ENCODE data around the gene PCBP3. TPM values are rescaled to one million over a fixed set of nuclear protein-coding genes. Genes with fewer than 3 reads are reported as not detected.

PCBP3 gene
- total and polyA plus RNA-seq, 2 of the 13 experiments (the other 11 are each of a cell fraction or from before 2014, with no cell fraction given): not detected

DNA sequence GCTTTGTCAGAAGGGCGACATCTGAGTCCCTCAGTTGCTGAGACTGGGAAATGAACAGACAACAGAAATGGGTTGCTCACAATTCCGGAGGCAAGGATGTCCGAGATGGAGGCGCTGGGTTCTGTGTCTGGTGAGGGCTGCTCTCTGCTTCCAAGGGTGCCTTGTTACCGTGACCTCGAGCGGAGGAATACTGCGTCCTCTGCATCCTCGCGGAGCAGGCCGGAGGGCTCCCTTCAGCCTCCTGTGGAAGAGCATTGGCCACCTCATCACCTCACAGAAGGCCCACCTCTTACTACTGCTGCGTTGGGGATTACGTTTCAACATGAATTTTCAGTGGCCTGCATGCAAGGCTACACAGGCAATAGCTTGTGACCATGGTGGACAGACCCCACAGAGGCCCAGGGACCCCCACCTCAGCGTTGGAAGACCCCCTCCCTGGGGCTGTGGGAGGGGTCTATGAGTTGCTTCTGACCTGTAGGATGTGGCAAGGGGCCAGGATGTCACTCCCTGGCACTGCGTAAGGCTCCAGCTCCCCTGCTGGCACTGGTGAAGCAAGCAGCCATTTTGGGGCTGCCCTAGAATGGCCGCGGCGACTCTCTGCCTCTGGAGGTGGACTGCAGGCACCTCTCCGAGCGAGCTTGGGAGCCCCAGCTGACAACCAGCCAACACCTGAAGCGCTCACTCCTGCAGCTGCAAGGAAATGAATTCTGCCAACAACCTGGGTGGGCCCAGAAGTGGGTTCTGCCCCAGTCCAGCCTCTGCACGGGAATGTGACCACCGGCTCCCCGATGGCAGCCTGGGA, 301.7 kb downstream of the PCBP3 start:
- H3K9me3 ChIP-seq (ENCODE audit: low read length): no peaks in the 10 kb centered on the region
- H3K79me2 ChIP-seq (ENCODE audit: insufficient read depth, low read length): no peaks in the 10 kb centered on the region
- H3K27me3 ChIP-seq (ENCODE audit: control insufficient read depth in 1 of 2, insufficient read depth in 2 of 2, low read length in 2 of 2): peaks cover 6 to 58% of the 10 kb centered on the region in 2 experiments; a peak in 3 of 5 replicates
- no peak overlapping the region for H3K9ac ChIP-seq (ENCODE audit: insufficient read depth, low read depth, low read length)
- BruUV-seq (replicated peaks): no TSS peak
- H3K36me3 ChIP-seq (replicated peaks in 1 of 2; ENCODE audit: control insufficient read depth in 1 of 2, insufficient read depth in 2 of 2, low read length in 2 of 2): no peaks in the 10 kb centered on the region
- no peak overlapping the region for H3K27ac ChIP-seq (ENCODE audit: extremely low read length, insufficient read depth, low read length)
- H3K4me3 ChIP-seq (replicated peaks in 1 of 3; ENCODE audit: insufficient read depth in 1 of 3, low read depth in 2 of 3, low read length in 3 of 3): no peak overlapping the region
- no peaks in the 10 kb centered on the region for H4K20me1 ChIP-seq (ENCODE audit: insufficient read depth, low read length)
- ChIA-PET POLR2A (no interaction called here), CTCF (ENCODE audit: low intra/inter-chr PET ratio, low total read pairs) (no interaction called here)
- 50% methylated on average over 8 of the region's 24 CpGs for WGBS (ENCODE audit: low lambda C conversion rate)
- intact Hi-C loops (cut with micrococcal nuclease; ENCODE audit: unreplicated experiment) (no loop called here), in situ Hi-C loops (cut with HindIII; ENCODE audit: extremely low pct_ligation_motif_present, low pct_unique_long_range_greater_than_20kb) (no loop called here)
- DNase-seq (ENCODE audit: low spot score) (no peak), ATAC-seq (no peak), FAIRE-seq (no peak)
- no peaks in the 10 kb centered on the region for H3K4me1 ChIP-seq (ENCODE audit: insufficient read depth, low read length)
- TF ChIP-seq ZNF552 (CRISPR knock-in tag; IDR thresholded peaks at IDR 0.05; ENCODE audit: borderline replicate concordance) (no peak), NFATC3 (CRISPR knock-in tag; IDR thresholded peaks at IDR 0.05) (no peak), ZNF720 (CRISPR knock-in tag; IDR thresholded peaks at IDR 0.05) (no peak), MXD4 (CRISPR knock-in tag; IDR thresholded peaks at IDR 0.05) (no peak), KDM3A (CRISPR knock-in tag; IDR thresholded peaks at IDR 0.05; ENCODE audit: low read depth) (no peak), KLF9 (CRISPR knock-in tag; IDR thresholded peaks at IDR 0.05; ENCODE audit: low read depth) (no peak), ZZZ3 (CRISPR knock-in tag; IDR thresholded peaks at IDR 0.05; ENCODE audit: borderline replicate concordance) (no peak), SALL1 (CRISPR knock-in tag; IDR thresholded peaks at IDR 0.05) (no peak), ZNF121 (CRISPR knock-in tag; IDR thresholded peaks at IDR 0.05) (no peak), RBAK (CRISPR knock-in tag; IDR thresholded peaks at IDR 0.05) (no peak)
- TF ChIP-seq, protein P1, sequence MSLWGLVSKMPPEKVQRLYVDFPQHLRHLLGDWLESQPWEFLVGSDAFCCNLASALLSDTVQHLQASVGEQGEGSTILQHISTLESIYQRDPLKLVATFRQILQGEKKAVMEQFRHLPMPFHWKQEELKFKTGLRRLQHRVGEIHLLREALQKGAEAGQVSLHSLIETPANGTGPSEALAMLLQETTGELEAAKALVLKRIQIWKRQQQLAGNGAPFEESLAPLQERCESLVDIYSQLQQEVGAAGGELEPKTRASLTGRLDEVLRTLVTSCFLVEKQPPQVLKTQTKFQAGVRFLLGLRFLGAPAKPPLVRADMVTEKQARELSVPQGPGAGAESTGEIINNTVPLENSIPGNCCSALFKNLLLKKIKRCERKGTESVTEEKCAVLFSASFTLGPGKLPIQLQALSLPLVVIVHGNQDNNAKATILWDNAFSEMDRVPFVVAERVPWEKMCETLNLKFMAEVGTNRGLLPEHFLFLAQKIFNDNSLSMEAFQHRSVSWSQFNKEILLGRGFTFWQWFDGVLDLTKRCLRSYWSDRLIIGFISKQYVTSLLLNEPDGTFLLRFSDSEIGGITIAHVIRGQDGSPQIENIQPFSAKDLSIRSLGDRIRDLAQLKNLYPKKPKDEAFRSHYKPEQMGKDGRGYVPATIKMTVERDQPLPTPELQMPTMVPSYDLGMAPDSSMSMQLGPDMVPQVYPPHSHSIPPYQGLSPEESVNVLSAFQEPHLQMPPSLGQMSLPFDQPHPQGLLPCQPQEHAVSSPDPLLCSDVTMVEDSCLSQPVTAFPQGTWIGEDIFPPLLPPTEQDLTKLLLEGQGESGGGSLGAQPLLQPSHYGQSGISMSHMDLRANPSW (CRISPR knock-in tag; IDR thresholded peaks at IDR 0.05; ENCODE audit: borderline replicate concordance): no peak
- TF ChIP-seq, protein P2, sequence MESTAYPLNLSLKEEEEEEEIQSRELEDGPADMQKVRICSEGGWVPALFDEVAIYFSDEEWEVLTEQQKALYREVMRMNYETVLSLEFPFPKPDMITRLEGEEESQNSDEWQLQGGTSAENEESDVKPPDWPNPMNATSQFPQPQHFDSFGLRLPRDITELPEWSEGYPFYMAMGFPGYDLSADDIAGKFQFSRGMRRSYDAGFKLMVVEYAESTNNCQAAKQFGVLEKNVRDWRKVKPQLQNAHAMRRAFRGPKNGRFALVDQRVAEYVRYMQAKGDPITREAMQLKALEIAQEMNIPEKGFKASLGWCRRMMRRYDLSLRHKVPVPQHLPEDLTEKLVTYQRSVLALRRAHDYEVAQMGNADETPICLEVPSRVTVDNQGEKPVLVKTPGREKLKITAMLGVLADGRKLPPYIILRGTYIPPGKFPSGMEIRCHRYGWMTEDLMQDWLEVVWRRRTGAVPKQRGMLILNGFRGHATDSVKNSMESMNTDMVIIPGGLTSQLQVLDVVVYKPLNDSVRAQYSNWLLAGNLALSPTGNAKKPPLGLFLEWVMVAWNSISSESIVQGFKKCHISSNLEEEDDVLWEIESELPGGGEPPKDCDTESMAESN (CRISPR knock-in tag; conservative IDR thresholded peaks at IDR 0.05): no peak
- TF ChIP-seq, protein P3, sequence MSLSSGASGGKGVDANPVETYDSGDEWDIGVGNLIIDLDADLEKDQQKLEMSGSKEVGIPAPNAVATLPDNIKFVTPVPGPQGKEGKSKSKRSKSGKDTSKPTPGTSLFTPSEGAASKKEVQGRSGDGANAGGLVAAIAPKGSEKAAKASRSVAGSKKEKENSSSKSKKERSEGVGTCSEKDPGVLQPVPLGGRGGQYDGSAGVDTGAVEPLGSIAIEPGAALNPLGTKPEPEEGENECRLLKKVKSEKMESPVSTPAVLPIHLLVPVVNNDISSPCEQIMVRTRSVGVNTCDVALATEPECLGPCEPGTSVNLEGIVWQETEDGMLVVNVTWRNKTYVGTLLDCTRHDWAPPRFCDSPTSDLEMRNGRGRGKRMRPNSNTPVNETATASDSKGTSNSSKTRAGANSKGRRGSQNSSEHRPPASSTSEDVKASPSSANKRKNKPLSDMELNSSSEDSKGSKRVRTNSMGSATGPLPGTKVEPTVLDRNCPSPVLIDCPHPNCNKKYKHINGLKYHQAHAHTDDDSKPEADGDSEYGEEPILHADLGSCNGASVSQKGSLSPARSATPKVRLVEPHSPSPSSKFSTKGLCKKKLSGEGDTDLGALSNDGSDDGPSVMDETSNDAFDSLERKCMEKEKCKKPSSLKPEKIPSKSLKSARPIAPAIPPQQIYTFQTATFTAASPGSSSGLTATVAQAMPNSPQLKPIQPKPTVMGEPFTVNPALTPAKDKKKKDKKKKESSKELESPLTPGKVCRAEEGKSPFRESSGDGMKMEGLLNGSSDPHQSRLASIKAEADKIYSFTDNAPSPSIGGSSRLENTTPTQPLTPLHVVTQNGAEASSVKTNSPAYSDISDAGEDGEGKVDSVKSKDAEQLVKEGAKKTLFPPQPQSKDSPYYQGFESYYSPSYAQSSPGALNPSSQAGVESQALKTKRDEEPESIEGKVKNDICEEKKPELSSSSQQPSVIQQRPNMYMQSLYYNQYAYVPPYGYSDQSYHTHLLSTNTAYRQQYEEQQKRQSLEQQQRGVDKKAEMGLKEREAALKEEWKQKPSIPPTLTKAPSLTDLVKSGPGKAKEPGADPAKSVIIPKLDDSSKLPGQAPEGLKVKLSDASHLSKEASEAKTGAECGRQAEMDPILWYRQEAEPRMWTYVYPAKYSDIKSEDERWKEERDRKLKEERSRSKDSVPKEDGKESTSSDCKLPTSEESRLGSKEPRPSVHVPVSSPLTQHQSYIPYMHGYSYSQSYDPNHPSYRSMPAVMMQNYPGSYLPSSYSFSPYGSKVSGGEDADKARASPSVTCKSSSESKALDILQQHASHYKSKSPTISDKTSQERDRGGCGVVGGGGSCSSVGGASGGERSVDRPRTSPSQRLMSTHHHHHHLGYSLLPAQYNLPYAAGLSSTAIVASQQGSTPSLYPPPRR (CRISPR knock-in tag; IDR thresholded peaks at IDR 0.05; ENCODE audit: borderline replicate concordance): no peak
- H3K4me2 ChIP-seq (ENCODE audit: low read depth, low read length): no peak overlapping the region
- no peak overlapping the region for H2AFZ ChIP-seq (ENCODE audit: low read length)

Data from HepG2 (cell line).